Gastrocnemius medialis (tissue), 4 donors: ENCODE results near the gene MAP10. TPM values are rescaled to one million over a fixed set of nuclear protein-coding genes. Genes with fewer than 3 reads are reported as not detected.

Experiments used
- ATAC-seq, 2 donors: fragments of 150-250 bp; one replicate each; pipeline ENCODE4 v1.9.1; 2016
- DNase-seq, 2 donors: peaks; one replicate each; pipeline ENCODE4 v3.0.0-alpha.2; 2019
- H3K27ac ChIP-seq, 4 donors: fragments of 200-600 bp; sonication (generic); 1 replicate in 1 of 4; 2 replicates in 3 of 4; pipeline ENCODE4 v1.5.1; 2016 to 2018; ENCODE audit warnings: mild to moderate bottlenecking in 2 of 4, moderate library complexity in 1 of 4
- H3K27me3 ChIP-seq, 3 donors: fragments of 200-600 bp; sonication (generic) in 2 of 3; 1 replicate in 1 of 3; 2 replicates in 2 of 3; pipeline versions ENCODE4 v1.5.1 to v1.6.0; 2016 to 2019; ENCODE audit warnings: mild to moderate bottlenecking in 1 of 3, moderate library complexity in 1 of 3
- H3K36me3 ChIP-seq, 2 donors: fragments of 200-600 bp; sonication (generic) in 1 of 2; one replicate each; pipeline ENCODE4 v1.5.1; 2017 to 2018
- H3K4me1 ChIP-seq, 2 donors: fragments of 200-600 bp; sonication (generic) in 1 of 2; one replicate each; pipeline ENCODE4 v1.5.1; 2016 to 2017; ENCODE audit warnings: mild to moderate bottlenecking in 2 of 2
- H3K4me3 ChIP-seq, 4 donors: fragments of 200-600 bp; sonication (generic) in 3 of 4; 1 replicate in 1 of 4; 2 replicates in 3 of 4; pipeline ENCODE4 v1.5.1; 2016 to 2019; ENCODE audit warnings: mild to moderate bottlenecking in 2 of 4
- H3K9me3 ChIP-seq, 3 donors: fragments of 200-600 bp; sonication (generic) in 2 of 3; 1 replicate in 1 of 3; 2 replicates in 2 of 3; pipeline ENCODE4 v1.5.1; 2016 to 2019
- POLR2A ChIP-seq, 2 donors: fragments of 450-650 bp; IDR thresholded peaks; one replicate each; pipeline ENCODE4 v1.6.1; 2017; ENCODE audit warnings: antibody characterized with exemption in 2 of 2, mild to moderate bottlenecking in 2 of 2, moderate library complexity in 2 of 2
- in situ Hi-C, 4 donors: fragments of 200-750 bp; cut with MboI; loops; one replicate each; pipeline versions ENCODE4 v1.15.0 to v1.8.0; 2017; ENCODE audit warnings: low sequenced_read_pairs in 4 of 4
- intact Hi-C: fragments of 100-400 bp; cut with DNase I; formaldehyde crosslinking; loops from one replicate; pipeline ENCODE4 v1.15.1; 2023; ENCODE audit warnings: low total_unique reads
- total RNA-seq, 4 donors: library from RNA; depleted of rRNA; stranded (reverse); fragments of >200 nt; gene quantifications; one replicate each; pipeline versions ENCODE4 v1.1.0 to v1.2.3, GENCODE V29; 2016
- TF ChIP-seq, protein P1 (sequence below), 5 experiments: fragments of 450-650 bp in 3 of 5; fragments of 200-600 bp in 2 of 5; sonication (generic) in 2 of 5; IDR thresholded peaks in 4 of 5; conservative IDR thresholded peaks in 1 of 5; 1 replicate in 4 of 5; 2 replicates in 1 of 5; pipeline ENCODE4 v1.5.1; 2016 to 2019; ENCODE audit warnings: antibody characterized with exemption in 5 of 5, mild to moderate bottlenecking in 3 of 5, moderate library complexity in 3 of 5

The MAP10 gene
- total RNA-seq, 4 donors from 2014 or later, result 1.9 to 2.6 (median 2.3) TPM

DNA sequence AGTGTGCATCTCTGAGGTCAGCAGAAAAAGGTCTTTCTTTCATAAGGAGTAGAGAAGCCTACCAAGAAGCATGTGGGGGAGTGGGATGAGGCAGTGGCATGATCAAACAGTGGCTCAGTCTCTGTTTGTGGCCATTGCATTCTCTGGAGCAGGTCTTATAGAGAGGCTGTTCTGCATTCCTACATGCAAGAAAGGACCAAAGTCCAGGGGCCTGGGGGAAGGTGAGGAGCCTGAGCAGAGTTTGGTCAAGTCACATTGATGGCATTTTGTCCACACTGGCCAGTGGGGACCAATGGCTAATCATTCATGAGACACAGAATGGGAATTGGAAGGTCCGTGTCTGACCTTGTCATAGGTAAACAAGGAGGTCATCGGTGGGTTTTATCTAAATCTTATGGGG lies 25.4 kb downstream of the MAP10 start:
- H3K27ac ChIP-seq, result no peak overlapping the region
- no peak for TF ChIP-seq POLR2A (IDR thresholded peaks at IDR 0.05)
- TF ChIP-seq, protein P1, sequence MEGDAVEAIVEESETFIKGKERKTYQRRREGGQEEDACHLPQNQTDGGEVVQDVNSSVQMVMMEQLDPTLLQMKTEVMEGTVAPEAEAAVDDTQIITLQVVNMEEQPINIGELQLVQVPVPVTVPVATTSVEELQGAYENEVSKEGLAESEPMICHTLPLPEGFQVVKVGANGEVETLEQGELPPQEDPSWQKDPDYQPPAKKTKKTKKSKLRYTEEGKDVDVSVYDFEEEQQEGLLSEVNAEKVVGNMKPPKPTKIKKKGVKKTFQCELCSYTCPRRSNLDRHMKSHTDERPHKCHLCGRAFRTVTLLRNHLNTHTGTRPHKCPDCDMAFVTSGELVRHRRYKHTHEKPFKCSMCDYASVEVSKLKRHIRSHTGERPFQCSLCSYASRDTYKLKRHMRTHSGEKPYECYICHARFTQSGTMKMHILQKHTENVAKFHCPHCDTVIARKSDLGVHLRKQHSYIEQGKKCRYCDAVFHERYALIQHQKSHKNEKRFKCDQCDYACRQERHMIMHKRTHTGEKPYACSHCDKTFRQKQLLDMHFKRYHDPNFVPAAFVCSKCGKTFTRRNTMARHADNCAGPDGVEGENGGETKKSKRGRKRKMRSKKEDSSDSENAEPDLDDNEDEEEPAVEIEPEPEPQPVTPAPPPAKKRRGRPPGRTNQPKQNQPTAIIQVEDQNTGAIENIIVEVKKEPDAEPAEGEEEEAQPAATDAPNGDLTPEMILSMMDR (IDR thresholded peaks at IDR 0.05 in 4 of 5, conservative IDR thresholded peaks at IDR 0.05 in 1 of 5), result no peak
- H3K9me3 ChIP-seq, result no peaks in the 10 kb centered on the region
- DNase-seq (no peak), ATAC-seq (no peak)
- no peaks in the 10 kb centered on the region for H3K27me3 ChIP-seq
- intact Hi-C loops (no loop called here), in situ Hi-C loops (no loop called here)
- H3K4me1 ChIP-seq, result no peaks in the 10 kb centered on the region
- H3K36me3 ChIP-seq, result no peaks in the 10 kb centered on the region
- H3K4me3 ChIP-seq, result no peak overlapping the region

DNA sequence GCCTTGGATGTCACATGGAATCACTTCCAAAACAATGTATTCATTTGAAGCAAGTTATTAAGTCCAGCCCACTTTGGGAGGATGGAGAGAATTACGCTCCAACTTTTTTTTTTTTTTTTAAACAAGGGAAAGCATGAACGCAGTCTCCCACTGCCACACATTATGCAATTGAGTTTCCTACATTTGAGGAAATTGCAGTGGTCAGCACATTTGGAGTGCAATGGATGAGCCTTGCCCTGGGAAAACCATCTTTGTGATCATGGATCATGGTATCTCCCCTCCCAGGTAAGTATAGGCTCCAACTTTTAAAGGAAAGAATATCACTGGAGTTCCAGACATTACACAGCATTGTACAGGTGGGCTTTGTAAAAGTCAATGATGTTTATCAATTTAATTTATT lies 26.7 kb downstream of the MAP10 start:
- no peaks in the 10 kb centered on the region for H3K4me1 ChIP-seq
- no peaks in the 10 kb centered on the region for H3K27me3 ChIP-seq
- ATAC-seq (no peak), DNase-seq (no peak)
- intact Hi-C loops (no loop called here), in situ Hi-C loops (no loop called here)
- H3K4me3 ChIP-seq, result no peak overlapping the region
- no peaks in the 10 kb centered on the region for H3K9me3 ChIP-seq
- H3K36me3 ChIP-seq, result no peaks in the 10 kb centered on the region
- no peak overlapping the region for H3K27ac ChIP-seq
- TF ChIP-seq, protein P1 (IDR thresholded peaks at IDR 0.05 in 4 of 5, conservative IDR thresholded peaks at IDR 0.05 in 1 of 5), result no peak
- TF ChIP-seq POLR2A (IDR thresholded peaks at IDR 0.05), result no peak

DNA sequence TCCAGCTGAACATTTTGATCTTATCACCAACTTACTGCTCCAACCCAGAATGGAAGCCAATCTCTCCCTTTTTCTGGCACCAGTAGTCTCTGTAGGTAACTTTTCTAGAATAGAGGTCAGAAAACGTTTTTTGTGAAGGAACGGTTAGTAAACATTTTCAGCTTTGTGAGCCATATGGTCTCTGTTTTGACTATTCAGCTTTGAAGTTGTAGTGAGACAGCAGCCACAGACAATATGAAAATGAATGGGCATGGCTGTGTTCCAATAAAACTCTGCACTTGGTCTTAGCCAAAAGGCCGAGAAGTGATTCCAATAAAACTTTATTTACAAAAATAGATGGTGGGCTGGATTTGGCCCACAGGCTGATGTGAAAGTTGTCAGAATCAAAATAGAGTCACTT lies 28.9 kb downstream of the MAP10 start:
- intact Hi-C loops (no loop called here), in situ Hi-C loops (no loop called here)
- Histone ChIP-seq H3K36me3 (no peaks in the 10 kb centered on the region), H3K27ac (no peak overlapping the region), H3K4me3 (no peak overlapping the region), H3K9me3 (no peaks in the 10 kb centered on the region), H3K27me3 (no peaks in the 10 kb centered on the region), H3K4me1 (no peaks in the 10 kb centered on the region)
- TF ChIP-seq, protein P1 (IDR thresholded peaks at IDR 0.05 in 4 of 5, conservative IDR thresholded peaks at IDR 0.05 in 1 of 5), result no peak
- TF ChIP-seq POLR2A (IDR thresholded peaks at IDR 0.05), result no peak
- DNase-seq (no peak), ATAC-seq (no peak)

DNA sequence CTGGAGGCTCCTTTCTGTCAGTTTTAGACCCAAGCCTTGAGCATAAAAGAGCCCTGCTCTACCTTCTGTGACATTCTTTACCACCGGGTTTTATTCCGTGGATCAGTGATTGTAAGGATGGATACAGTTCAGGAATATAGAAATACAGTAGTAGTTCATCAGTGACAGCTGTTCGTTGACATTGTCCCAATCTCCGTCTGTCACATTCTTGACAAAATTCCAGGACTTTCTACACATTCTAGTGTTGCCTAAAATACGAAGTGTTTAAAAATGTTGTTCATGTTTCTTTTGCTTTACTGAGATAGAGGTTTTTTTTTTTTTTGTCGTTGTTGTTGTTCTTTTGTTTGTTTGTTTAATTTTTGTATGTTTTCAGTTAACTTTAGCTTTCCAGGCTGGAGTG lies 29.9 kb downstream of the MAP10 start:
- H3K4me1 ChIP-seq, result no peaks in the 10 kb centered on the region
- intact Hi-C loops, result no loop called here
- H3K9me3 ChIP-seq, result no peaks in the 10 kb centered on the region
- in situ Hi-C loops, result no loop called here
- no peaks in the 10 kb centered on the region for H3K27me3 ChIP-seq
- TF ChIP-seq, protein P1 (IDR thresholded peaks at IDR 0.05 in 4 of 5, conservative IDR thresholded peaks at IDR 0.05 in 1 of 5), result no peak
- no peak for TF ChIP-seq POLR2A (IDR thresholded peaks at IDR 0.05)
- DNase-seq (no peak), ATAC-seq (no peak)
- H3K36me3 ChIP-seq, result no peaks in the 10 kb centered on the region
- no peak overlapping the region for H3K27ac ChIP-seq
- H3K4me3 ChIP-seq, result no peak overlapping the region

DNA sequence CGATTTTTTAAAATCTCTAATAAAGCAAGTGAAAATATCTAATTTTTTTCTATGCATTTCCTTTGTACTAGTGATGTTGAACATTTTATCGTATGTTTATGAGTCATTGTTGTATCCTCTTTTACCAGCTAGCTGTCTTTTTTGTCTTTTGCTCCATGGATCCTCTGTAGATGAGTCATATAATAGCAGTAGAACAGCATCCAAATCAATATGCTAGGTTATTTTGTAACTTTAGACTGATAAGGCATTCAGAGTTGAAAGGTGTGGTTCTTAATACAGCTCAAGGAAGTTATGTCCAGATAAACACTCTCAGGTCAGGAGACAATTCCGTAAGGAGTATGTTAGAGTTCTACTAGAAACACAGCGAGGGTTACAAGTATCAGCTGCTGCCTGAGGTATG lies 31.9 kb downstream of the MAP10 start:
- intact Hi-C loops, result no loop called here
- Histone ChIP-seq H3K9me3 (no peaks in the 10 kb centered on the region), H3K4me1 (no peaks in the 10 kb centered on the region), H3K27me3 (no peaks in the 10 kb centered on the region), H3K36me3 (no peaks in the 10 kb centered on the region), H3K27ac (no peak overlapping the region), H3K4me3 (no peak overlapping the region)
- no peak for TF ChIP-seq POLR2A (IDR thresholded peaks at IDR 0.05)
- TF ChIP-seq, protein P1 (IDR thresholded peaks at IDR 0.05 in 4 of 5, conservative IDR thresholded peaks at IDR 0.05 in 1 of 5), result no peak
- DNase-seq (no peak), ATAC-seq (no peak)
- in situ Hi-C loops, result no loop called here
